HG03520 (cell line): Measurements from ENCODE around the gene FOXN1.
"Not testable (repeated sequence)": the region's sequence is repeated elsewhere in the genome, so short reads cannot be mapped to it uniquely, and the experiment has no call there.

Experiments used
- ATAC-seq: cut with Tn5 transposase; IDR thresholded peaks from one replicate; pipeline ENCODE4 v1.9.1; 2021; ENCODE audit warnings: mild to moderate bottlenecking, moderate library complexity; ENCODE audit not compliant: unreplicated experiment

FOXN1 gene

GRCh38 chr17:28505986-28506665 lies at the start of gene FOXN1:
Gene FOXN1, plus strand, starts transcription at chr17:28506348. Its CDS starts 17,622 bp downstream, at chr17:28523970.
- ATAC-seq: no peak

GRCh38 chr17:28457890-28458289 lies 48.3 kb upstream of the FOXN1 start:
- no peak for ATAC-seq

GRCh38 chr17:28458881-28459280 lies 47.3 kb upstream of the FOXN1 start:
- not testable (repeated sequence) for ATAC-seq

GRCh38 chr17:28460901-28461300 lies 45.2 kb upstream of the FOXN1 start:
- ATAC-seq: no peak

GRCh38 chr17:28466001-28466400 lies 40.1 kb upstream of the FOXN1 start:
- ATAC-seq: no peak

GRCh38 chr17:28466521-28467048 lies 39.6 kb upstream of the FOXN1 start:
- ATAC-seq: no peak

- ATAC-seq: no peak
Observed at GRCh38 chr17:28467456-28468025, 38.6 kb upstream of the FOXN1 start.

- not testable (repeated sequence) for ATAC-seq
Observed at GRCh38 chr17:28468033-28468735, 38.0 kb upstream of the FOXN1 start.

GRCh38 chr17:28468781-28469180 lies 37.4 kb upstream of the FOXN1 start:
- ATAC-seq: no peak

GRCh38 chr17:28469376-28469775 lies 36.8 kb upstream of the FOXN1 start:
- no peak for ATAC-seq

- no peak for ATAC-seq
Observed at GRCh38 chr17:28470266-28470913, 35.8 kb upstream of the FOXN1 start.

- no peak for ATAC-seq
Observed at GRCh38 chr17:28470914-28471366, 35.2 kb upstream of the FOXN1 start.

- no peak for ATAC-seq
Observed at GRCh38 chr17:28471531-28472342, 34.4 kb upstream of the FOXN1 start.

GRCh38 chr17:28472871-28473497 lies 33.2 kb upstream of the FOXN1 start:
- ATAC-seq: no peak

- no peak for ATAC-seq
Observed at GRCh38 chr17:28473542-28473941, 32.6 kb upstream of the FOXN1 start, which contains the start of gene SLC13A2. Gene SLC13A2, plus strand, starts transcription at chr17:28473644. Its CDS starts 69 bp downstream, at chr17:28473713.

GRCh38 chr17:28474111-28474531 lies 32.0 kb upstream of the FOXN1 start:
- no peak for ATAC-seq

GRCh38 chr17:28475151-28475900 lies 30.8 kb upstream of the FOXN1 start:
- ATAC-seq: no peak

GRCh38 chr17:28476076-28476865 lies 29.9 kb upstream of the FOXN1 start:
- ATAC-seq: no peak
